ENCODE results near the gene CSNK1D.

Gene CSNK1D

DNA sequence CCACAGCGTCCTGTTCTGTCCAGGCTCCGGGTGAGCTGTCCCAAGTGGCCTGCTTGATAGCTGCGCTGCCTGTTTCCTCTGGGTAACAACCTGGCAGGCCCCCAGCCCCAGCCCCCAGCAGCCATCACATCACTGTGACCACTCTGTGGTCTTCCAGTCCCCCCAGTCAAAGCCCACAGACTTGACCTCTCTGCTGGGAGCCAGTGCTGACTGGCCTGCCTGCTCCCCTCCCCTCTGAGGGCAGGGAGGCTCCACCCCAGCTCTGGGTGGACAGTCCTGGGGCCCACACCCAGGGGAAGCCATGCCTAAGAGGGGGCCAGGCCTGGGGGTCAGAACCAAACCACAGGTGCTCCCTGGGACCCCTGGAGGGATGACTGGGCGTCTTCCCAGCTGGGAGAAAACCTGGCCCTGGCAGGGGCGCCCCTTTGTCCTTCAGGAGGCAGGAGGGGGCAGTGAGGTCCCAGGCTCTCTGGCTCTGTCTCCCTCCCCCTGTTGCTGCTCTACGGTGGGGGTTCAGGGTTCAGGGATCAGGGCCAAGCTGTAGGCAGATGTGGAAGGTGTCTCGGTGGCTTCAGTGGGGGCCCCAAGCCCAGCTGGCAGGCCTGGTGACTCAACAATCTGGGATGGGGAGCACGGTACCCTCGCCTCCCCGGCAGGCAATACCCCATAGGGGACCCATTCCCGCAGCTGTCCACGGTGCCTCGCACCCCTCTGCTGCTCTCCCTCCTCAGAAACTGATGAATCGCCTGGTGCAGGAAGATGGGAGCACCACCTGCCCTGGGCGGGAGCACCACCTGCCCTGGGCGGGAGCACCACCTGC, 46.5 kb downstream of the CSNK1D start:
- no peak for DNase-seq

DNA sequence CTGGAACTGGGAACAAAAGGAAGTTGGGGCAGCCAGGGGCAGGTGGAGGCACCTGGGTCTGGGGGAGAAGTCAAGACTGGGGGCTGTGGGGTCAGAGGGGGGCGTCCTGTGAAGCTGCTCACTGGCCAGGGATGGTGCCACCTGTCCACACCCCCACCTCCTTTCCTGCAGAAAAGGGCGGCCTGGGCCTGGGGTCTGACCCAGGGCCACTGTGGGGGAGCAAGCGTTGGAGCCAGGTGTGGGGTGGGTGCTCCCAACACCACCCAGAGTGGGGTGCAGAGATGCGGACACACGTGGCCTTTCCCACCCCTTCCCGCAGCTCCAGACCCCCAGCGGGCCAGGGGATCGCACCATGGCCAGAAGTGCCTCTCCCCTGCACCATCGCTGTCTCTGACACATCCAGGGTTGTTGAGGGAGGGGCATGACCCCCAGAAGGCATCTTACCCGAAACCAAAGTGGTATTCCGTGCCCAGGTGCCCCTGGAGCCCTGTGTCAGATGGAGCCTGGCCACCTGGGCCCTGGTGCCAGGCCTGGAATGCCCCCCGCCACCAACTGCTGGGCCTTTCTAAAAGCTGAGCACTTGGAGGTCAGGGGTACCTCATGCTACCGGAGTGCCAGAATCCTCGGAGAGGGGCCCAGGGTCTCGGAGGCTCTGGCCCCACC, 47.2 kb downstream of the CSNK1D start:
- DNase-seq = no peak

GRCh38 chr17:82225368-82226029, 48.0 kb downstream of the CSNK1D start:
- no peak for DNase-seq

GRCh38 chr17:82224666-82225065, 48.8 kb downstream of the CSNK1D start:
- no peak for DNase-seq

GRCh38 chr17:82223517-82223916, 50.0 kb downstream of the CSNK1D start:
- no peak for DNase-seq

DNA sequence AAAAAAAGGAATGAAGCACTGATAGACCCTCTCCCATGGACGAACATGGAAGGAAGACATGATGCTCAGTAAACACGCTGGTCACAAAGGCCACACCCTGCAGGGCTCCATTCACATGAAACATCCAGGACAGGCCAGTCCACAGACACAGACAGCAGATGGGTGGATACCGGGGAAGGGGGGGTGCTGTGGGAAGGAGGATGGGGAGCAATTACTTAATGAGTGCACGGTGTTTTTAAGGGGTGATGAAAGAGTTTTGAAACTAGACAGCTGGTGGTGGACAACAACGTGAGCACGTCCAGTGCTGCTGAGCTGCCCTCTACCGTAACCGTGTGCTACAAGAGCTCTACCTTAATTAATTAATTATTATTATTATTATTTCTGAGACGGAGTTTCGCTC, 50.7 kb downstream of the CSNK1D start:
- DNase-seq = no peak

DNA sequence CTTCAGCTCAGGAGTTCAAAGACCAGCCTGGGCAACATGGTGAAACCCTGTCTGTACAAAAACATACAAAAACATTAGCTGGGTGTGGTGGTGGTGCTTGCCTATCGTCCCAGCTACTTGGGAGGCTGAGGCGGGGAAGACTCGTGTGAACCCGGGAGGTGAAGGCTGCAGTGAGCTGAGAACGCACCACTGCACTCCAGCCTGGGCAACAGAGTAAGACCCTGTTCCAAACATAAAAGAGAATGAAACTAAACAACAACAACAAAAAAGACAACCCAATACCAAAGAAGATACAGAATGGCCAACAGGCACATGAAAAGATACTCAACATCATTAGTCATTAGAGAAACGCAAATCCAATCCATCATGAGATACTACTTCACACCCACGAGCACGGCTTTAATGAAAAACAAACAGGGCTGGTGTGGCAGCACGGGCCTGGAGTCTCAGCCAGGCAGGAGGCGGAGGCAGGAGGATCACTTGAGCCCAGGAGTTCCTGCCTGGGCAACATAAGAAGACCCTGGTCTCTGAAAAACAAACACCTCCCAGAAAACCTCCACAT, 52.1 kb downstream of the CSNK1D start:
- no peak for DNase-seq

- no peak for DNase-seq
Observed at GRCh38 chr17:82219753-82220709, 53.5 kb downstream of the CSNK1D start.

- no peak for DNase-seq
Observed at GRCh38 chr17:82219083-82219482, 54.4 kb downstream of the CSNK1D start.

DNA sequence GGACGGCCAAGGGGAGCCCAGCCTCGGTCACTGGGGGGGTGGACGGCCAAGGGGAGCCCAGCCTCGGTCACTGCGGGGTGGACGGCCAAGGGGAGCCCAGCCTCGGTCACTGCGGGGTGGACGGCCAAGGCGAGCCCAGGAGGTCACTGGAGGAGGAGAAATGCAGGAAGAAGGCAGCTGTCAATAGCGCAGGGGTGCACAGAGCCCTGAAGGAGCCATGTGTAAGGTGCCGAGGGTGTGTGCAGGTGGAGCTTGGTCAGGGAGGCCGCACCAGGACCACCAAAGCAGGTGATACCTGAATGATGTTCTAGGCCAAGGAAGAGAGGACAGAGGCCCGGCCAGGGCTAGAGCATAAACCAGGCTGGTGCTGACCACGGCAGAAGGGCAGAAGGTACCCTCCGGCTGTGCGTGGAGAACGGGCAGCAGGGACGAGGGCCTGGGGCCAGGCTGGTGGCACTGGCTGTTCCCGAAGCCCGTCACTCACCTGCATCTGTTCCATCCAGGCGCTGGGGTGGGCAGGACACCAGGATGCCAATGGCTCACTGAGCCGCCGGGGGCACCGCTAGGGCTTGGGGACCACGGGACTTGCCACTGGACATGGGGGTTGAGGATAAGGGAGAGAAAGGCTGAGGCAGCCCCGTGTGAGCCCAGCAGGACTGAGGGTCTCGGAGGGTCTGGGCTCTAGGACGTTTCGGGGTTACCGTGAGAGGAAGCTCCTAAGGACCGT, 55.0 kb downstream of the CSNK1D start:
- DNase-seq = no peak

DNA sequence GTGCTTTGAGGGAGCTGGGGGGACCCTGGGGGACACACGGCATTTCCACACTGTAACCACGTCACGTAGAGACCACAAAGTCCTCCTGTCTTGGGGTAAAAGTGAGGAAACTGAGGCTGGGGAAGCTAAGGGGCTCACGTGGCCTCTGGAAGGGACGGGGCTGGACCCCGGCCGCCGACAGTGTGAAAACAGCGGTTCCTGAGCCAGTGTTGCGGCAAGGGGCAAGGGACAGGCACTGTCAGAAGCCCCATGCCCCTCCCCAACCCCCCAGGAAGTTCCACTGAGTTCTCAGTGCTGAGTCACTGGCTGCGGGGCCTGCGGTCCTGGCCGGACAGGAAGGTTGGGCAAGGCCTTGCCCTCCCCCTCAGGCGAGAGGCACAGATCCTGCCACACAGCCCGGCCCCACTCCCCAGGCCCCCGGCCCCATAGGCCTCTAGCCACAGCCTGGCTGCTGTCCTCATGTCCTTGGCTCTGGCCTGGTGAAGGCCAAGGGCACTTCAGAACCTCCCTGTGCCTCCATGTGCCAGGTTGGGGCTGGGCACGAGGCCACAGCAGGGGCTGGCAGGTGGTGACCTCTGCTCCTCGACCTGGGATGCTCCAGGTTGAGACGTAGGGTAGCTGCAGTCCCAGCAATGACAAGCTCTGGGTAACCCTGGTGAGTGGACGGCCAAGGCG, 55.8 kb downstream of the CSNK1D start:
- DNase-seq = no peak

- DNase-seq = no peak
Observed at GRCh38 chr17:82217120-82217529, 56.4 kb downstream of the CSNK1D start.

- no peak for DNase-seq
Observed at GRCh38 chr17:82216301-82217119, 57.0 kb downstream of the CSNK1D start.

- no peak for DNase-seq
Observed at GRCh38 chr17:82215972-82216300, 57.6 kb downstream of the CSNK1D start.

DNA sequence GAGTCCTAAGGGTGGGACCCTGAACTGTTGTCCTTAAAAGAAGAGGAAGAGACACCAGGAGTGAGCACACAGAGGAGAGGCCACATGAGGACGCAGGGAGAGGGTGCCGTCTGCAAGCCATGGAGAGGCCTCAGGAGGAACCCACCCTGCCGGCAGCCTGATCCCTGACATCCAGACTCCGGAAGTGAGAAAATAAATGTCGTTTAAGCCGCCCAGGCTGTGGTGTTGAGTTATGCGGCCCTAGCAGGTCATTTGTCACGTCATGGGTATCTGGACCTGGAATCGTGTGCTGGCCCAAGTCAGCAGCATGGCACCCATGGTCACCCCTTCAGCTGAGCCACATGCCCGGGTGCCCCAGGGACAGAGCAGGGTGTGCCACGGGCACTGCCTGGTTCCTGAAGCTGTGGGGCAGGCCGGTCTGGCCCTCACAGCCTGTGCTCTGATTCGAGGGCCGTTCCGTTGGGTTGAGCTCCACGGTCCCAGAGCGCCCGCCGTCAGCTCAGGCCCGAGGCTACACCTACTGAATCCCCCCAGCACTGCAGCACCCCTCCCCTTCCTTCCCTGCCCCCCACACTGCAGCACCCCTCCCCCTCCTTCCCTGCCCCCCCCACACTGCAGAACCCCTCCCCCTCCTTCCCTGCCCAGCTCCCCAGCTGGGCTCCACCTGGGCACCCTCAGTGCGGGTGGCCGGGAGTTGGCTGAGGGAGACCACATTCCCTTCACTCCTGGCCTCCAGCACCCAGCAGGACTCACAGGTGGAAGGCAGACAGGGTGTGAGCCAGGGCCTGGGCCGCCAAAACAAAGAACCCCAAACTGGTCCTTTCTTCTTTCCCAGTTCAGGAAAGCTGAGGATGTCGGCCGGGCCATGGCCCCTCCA, 58.2 kb downstream of the CSNK1D start:
- no peak for DNase-seq

DNA sequence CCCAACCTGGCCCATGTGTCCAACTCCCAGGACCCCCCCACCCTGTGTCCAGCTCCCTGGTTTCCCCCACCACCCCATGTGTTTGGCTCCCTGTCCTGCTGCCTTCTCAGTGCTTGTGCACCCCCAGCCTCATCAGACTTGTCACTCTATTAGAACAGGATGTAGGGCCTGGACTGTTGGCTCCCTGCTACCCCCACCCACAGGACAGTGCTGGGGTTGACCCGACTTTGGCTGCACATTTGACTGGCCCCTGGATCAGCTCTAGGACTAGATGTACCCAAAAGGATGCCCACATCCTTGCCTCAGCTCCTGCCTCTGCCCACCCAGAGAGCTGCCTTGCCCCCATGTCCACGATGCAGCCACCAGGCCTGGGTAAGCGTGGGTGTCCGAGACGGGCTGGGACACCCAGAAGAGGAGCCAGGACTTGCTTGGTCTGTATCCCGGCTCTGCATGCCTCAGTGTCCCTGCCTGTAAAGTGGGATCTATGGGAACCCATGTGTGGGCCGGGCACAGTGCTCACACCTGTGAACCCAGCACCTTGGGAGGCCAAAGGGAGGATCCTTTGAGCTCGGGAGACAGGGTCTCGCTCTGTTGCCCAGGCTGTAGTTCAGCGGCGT, 59.4 kb downstream of the CSNK1D start:
- no peak for DNase-seq

DNA sequence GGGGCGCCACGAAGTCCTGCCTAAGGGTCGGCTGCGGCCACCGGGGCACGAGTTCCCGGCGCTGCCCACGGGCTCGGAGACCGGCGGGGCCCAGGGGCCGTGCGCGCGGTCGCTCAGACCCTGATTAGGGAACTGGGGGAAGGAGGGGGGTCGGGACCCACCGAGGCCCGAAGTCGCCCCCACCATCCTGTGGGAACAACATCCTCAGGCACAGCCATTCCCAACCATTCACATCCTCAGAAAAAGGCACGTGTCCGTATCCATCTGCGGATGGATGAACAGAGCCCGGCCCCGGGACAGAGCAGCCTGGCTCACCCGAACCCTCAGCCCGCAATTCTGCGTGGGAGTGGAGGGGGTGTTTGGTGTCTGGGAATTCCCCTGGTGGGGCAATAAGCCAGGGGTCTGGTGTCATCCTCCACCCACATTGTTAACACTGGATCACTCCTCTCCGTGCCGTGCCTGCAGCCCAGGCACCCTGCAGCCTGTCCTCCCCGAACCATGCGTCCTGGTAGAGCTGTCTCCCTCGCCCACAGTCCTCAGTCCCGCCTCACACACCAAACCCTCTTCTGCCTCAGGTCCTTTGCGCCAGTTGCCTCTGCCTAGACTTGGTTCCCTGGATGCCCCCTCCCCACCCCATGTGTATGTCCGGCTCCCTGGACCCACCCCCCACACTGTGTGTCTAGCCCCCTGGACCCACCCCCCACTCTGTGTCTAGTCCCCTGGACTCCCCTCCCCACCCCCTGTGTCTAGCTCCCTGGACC, 60.1 kb downstream of the CSNK1D start:
- DNase-seq = peak; percentile 48

All from NCI-H345 (cell line).